Neural cell (in vitro differentiated cells): ENCODE measurements around the gene INO80. TPM values are rescaled to one million over a fixed set of nuclear protein-coding genes. Genes with fewer than 3 reads are reported as not detected.

Source experiments
- H2AFZ ChIP-seq: fragments of 200-600, 300-800 bp; sonication (generic), shearing (Covaris generic); 2 replicates; pipeline ENCODE4 v1.6.0; 2014; ENCODE audit warnings: low read depth, mild to moderate bottlenecking, antibody characterized with exemption, low read length, moderate library complexity
- H3F3A ChIP-seq: fragments of 200-600 bp; shearing (Covaris generic); 2 replicates; pipeline ENCODE4 v1.6.1; 2016; ENCODE audit warnings: mild to moderate bottlenecking, moderate library complexity, mixed read lengths, antibody characterized with exemption, low read length; ENCODE audit not compliant: insufficient read depth, poor library complexity, severe bottlenecking
- H3K27ac ChIP-seq: fragments of 200-600, 300-800 bp; sonication (generic), shearing (Covaris generic); 2 replicates; pipeline ENCODE4 v1.5.1; 2014; ENCODE audit warnings: mild to moderate bottlenecking, low read length, moderate library complexity
- H3K27me3 ChIP-seq: fragments of 300-800, 200-600 bp; sonication (generic), shearing (Covaris generic); 2 replicates; pipeline ENCODE4 v1.6.0; 2014; ENCODE audit warnings: mild to moderate bottlenecking, low read depth, low read length, moderate library complexity; ENCODE audit not compliant: insufficient read depth
- H3K36me3 ChIP-seq: fragments of 300-800, 200-600 bp; sonication (generic), shearing (Covaris generic); 2 replicates; pipeline ENCODE4 v1.5.1; 2014; ENCODE audit warnings: mild to moderate bottlenecking, antibody characterized with exemption, low read length, moderate library complexity; ENCODE audit not compliant: insufficient read depth
- H3K4me2 ChIP-seq: fragments of 300-800, 200-600 bp; sonication (generic), shearing (Covaris generic); 2 replicates; pipeline ENCODE4 v1.6.0; 2014; ENCODE audit warnings: mild to moderate bottlenecking, low read length
- H3K4me3 ChIP-seq: fragments of 300-800, 200-600 bp; sonication (generic), shearing (Covaris generic); 2 replicates; pipeline ENCODE4 v1.5.1; 2014; ENCODE audit warnings: mild to moderate bottlenecking, low read length, moderate library complexity
- H3K79me2 ChIP-seq: fragments of 200-600 bp; shearing (Covaris generic); replicated peaks from 2 replicates; pipeline ENCODE4 v1.6.0; 2014; ENCODE audit warnings: mild to moderate bottlenecking, low read length, moderate library complexity; ENCODE audit not compliant: insufficient read depth
- H3K9ac ChIP-seq: fragments of 300-800, 200-600 bp; sonication (generic), shearing (Covaris generic); 2 replicates; pipeline ENCODE4 v1.6.1; 2016; ENCODE audit warnings: mild to moderate bottlenecking, low read length, mixed read lengths
- H3K9me2 ChIP-seq: fragments of 200-600 bp; shearing (Covaris generic); 2 replicates; pipeline ENCODE4 v1.6.1; 2016; ENCODE audit warnings: mild to moderate bottlenecking, low read length, mixed read lengths; ENCODE audit not compliant: insufficient read depth
- H3K9me3 ChIP-seq: fragments of 200-600, 300-800 bp; sonication (generic), shearing (Covaris generic); 2 replicates; pipeline ENCODE4 v1.6.1; 2016; ENCODE audit warnings: mild to moderate bottlenecking, mixed run types, low read length, moderate library complexity, mixed read lengths
- H4K20me1 ChIP-seq: fragments of 200-600 bp; shearing (Covaris generic); 2 replicates; pipeline ENCODE4 v1.6.1; 2016; ENCODE audit warnings: mild to moderate bottlenecking, mixed run types; ENCODE audit not compliant: insufficient read depth
- EZH2 ChIP-seq: fragments of 200-600, 300-800 bp; shearing (Covaris generic), sonication (generic); IDR thresholded peaks from 2 replicates; pipeline ENCODE4 v1.6.1; 2014; ENCODE audit warnings: antibody characterized with exemption, low read length, borderline replicate concordance, mild to moderate bottlenecking; ENCODE audit not compliant: insufficient read depth, poor library complexity, severe bottlenecking
- MXI1 ChIP-seq: fragments of 450-650 bp; conservative IDR thresholded peaks from 2 replicates; pipeline ENCODE4 v1.6.1; 2014; ENCODE audit warnings: antibody characterized with exemption, mild to moderate bottlenecking; ENCODE audit not compliant: poor library complexity, severe bottlenecking
- POLR2AphosphoS5 ChIP-seq: IDR thresholded peaks from 2 replicates; pipeline ENCODE4 v1.6.1; 2012
- RAD21 ChIP-seq: fragments of 450-650 bp; conservative IDR thresholded peaks from 2 replicates; pipeline ENCODE4 v1.6.1; 2014; ENCODE audit warnings: antibody characterized with exemption, mild to moderate bottlenecking, moderate library complexity
- REST ChIP-seq: IDR thresholded peaks from 2 replicates; pipeline ENCODE4 v1.6.1; 2012; ENCODE audit warnings: borderline replicate concordance
- SMC3 ChIP-seq: fragments of 450-650 bp; conservative IDR thresholded peaks from 2 replicates; pipeline ENCODE4 v1.6.1; 2014; ENCODE audit warnings: antibody characterized with exemption, mild to moderate bottlenecking, moderate library complexity; ENCODE audit not compliant: poor library complexity
- polyA plus RNA-seq: library from polyadenylated mRNA; depleted of rRNA; stranded (reverse); fragments of >200 nt; gene quantifications from 2 replicates; pipeline ENCODE4 v1.2.3, GENCODE V29; 2014

INO80 gene
- polyA plus RNA-seq, 1 donor from 2014 or later, result 8.4 TPM

- no peaks in the 10 kb centered on the region for H3K36me3 ChIP-seq
- no peaks in the 10 kb centered on the region for H3F3A ChIP-seq
- H4K20me1 ChIP-seq, result no peaks in the 10 kb centered on the region
- H3K27ac ChIP-seq, result no peak overlapping the region
- H3K9me2 ChIP-seq, result no peaks in the 10 kb centered on the region
- H3K9me3 ChIP-seq, result no peaks in the 10 kb centered on the region
- no peak for TF ChIP-seq POLR2AphosphoS5
- no peak overlapping the region for H3K4me2 ChIP-seq
- H3K79me2 ChIP-seq, result no peaks in the 10 kb centered on the region
- peaks cover 7% of the 10 kb centered on the region for H3K27me3 ChIP-seq
- no peak overlapping the region for H2AFZ ChIP-seq
- no peak overlapping the region for H3K9ac ChIP-seq
- no peak overlapping the region for H3K4me3 ChIP-seq
These were observed 172.2 kb downstream of the INO80 start for GRCh38 chr15:40943764-40944365.

- TF ChIP-seq MXI1 (no peak), REST (no peak)
- no peak overlapping the region for H3K9ac ChIP-seq
- no peak overlapping the region for H3K27ac ChIP-seq
- H3K4me2 ChIP-seq, result no peak overlapping the region
- H3K9me2 ChIP-seq, result no peaks in the 10 kb centered on the region
- no peaks in the 10 kb centered on the region for H3K9me3 ChIP-seq
- H3K36me3 ChIP-seq, result no peaks in the 10 kb centered on the region
- no peaks in the 10 kb centered on the region for H4K20me1 ChIP-seq
- H3K79me2 ChIP-seq, result no peaks in the 10 kb centered on the region
- peaks cover 7% of the 10 kb centered on the region for H3K27me3 ChIP-seq
- H2AFZ ChIP-seq, result no peak overlapping the region
- H3K4me3 ChIP-seq, result no peak overlapping the region
- no peaks in the 10 kb centered on the region for H3F3A ChIP-seq
These were observed 173.2 kb downstream of the INO80 start for GRCh38 chr15:40942878-40943277.

- Histone ChIP-seq H2AFZ (no peak overlapping the region), H4K20me1 (no peaks in the 10 kb centered on the region), H3K9me2 (no peaks in the 10 kb centered on the region), H3K79me2 (no peaks in the 10 kb centered on the region), H3K27ac (no peak overlapping the region), H3K4me3 (peak overlapping the region; percentile 53), H3K4me2 (no peak overlapping the region), H3K36me3 (no peaks in the 10 kb centered on the region), H3F3A (no peaks in the 10 kb centered on the region), H3K9ac (peak overlapping the region; percentile 49), H3K9me3 (no peaks in the 10 kb centered on the region), H3K27me3 (peaks cover 7% of the 10 kb centered on the region)
- TF ChIP-seq RAD21 (no peak), SMC3 (no peak), POLR2AphosphoS5 (no peak), REST (no peak), EZH2 (no peak), MXI1 (no peak)
These were observed 173.7 kb downstream of the INO80 start for GRCh38 chr15:40942337-40942854.
